Esophagus squamous epithelium (tissue), 5 donors: ENCODE data around the gene SEMA5B. TPM values are rescaled to one million over a fixed set of nuclear protein-coding genes. Genes with fewer than 3 reads are reported as not detected.

Source experiments
- DNase-seq: peaks from one replicate; lab custom pipeline; 2025; lab: John Stamatoyannopoulos, UW
- H3K27ac ChIP-seq, 4 donors: fragments of 200-600 bp; sonication (generic); one replicate each; pipeline ENCODE4 v1.5.1; 2016 to 2019; ENCODE audit warnings: mild to moderate bottlenecking in 1 of 4
- H3K27me3 ChIP-seq, 4 donors: fragments of 200-600 bp; sonication (generic); 1 replicate in 3 of 4; 2 replicates in 1 of 4; pipeline versions ENCODE4 v1.5.1 to v1.6.0; 2017 to 2021; ENCODE audit warnings: antibody characterized with exemption in 1 of 4
- H3K36me3 ChIP-seq, 3 donors: fragments of 200-600 bp; sonication (generic); one replicate each; pipeline ENCODE4 v1.5.1; 2016 to 2019
- H3K4me1 ChIP-seq, 3 donors: fragments of 200-600 bp; sonication (generic); one replicate each; pipeline ENCODE4 v1.5.1; 2017 to 2019
- H3K4me3 ChIP-seq, 4 donors: fragments of 200-600 bp; sonication (generic); 1 replicate in 3 of 4; 2 replicates in 1 of 4; pipeline ENCODE4 v1.5.1; 2016 to 2019; ENCODE audit warnings: mild to moderate bottlenecking in 2 of 4, moderate library complexity in 1 of 4
- H3K9me3 ChIP-seq, 3 donors: fragments of 200-600 bp; sonication (generic); one replicate each; pipeline ENCODE4 v1.5.1; 2016 to 2019
- CTCF ChIP-seq, 6 experiments: fragments of 450-650 bp in 4 of 6; fragments of 200-600 bp in 2 of 6; sonication (generic) in 2 of 6; IDR thresholded peaks; one replicate each; pipeline ENCODE4 v1.5.1; 2016 to 2019; ENCODE audit warnings: antibody characterized with exemption in 6 of 6, mild to moderate bottlenecking in 4 of 6, moderate library complexity in 4 of 6
- POLR2A ChIP-seq, 4 donors: fragments of 450-650 bp; IDR thresholded peaks; one replicate each; pipeline ENCODE4 v1.6.1; 2017; ENCODE audit warnings: antibody characterized with exemption in 4 of 4, mild to moderate bottlenecking in 4 of 4, moderate library complexity in 3 of 4
- WGBS, 2 donors: methylation state at CpG; one replicate each; pipeline ENCODE4 v1.1.5; 2018; 5-methylcytosine and 5-hydroxymethylcytosine counted together
- intact Hi-C: fragments of 100-400 bp; cut with DNase I; formaldehyde crosslinking; loops from one replicate; pipeline ENCODE4 v1.15.0; 2022
- total RNA-seq, 4 donors: library from RNA; depleted of rRNA; stranded (reverse); fragments of >200 nt; gene quantifications; one replicate each; pipeline ENCODE4 v1.1.0, GENCODE V29; 2016
- donor health status: DM: yes; HTN: yes; CAD: no.

The SEMA5B gene
- total RNA-seq, 4 donors from 2014 or later: 0.13 to 0.21 (median 0.19) TPM; not detected in 1

DNA sequence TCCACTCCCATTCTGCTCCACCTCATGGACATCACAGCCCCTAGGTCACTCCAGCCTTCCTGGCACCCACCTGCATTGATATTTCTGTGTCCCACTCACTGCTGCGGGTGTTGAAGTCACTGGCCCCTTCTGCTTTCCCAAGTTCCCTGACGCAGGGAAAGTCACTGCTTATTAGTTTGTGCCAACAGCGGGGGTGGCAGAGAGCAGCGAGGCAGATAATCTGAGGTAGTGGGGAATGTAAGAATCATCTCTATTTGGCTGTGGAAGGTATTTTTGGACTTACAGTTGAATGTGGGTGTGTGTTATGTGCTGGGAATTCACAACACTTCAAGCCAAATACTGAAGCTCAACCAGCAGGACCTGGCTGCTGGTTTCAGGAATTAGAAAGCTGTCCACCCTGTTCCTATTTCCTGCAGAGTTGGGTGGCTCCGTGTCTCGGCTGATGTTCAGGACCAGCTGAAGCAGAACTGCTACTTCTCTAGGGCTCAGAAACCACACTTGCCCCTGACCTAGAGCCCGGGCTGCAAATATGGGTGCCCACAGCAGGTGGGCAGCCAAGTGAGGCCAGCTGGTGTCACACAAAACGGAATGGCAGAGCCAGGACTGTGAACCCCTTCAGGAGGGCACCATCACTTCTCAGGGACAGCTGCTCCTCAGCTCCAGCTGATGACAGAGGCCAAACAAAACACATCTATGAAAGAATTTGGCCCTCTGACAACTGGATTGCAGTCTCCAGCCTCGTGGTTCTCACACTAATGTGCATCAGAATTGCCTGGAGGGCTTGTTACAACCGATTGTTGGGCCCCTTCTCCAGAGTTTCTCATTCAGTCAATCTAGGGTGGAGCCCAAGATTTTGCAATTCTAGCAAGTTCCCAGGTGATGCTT, 57.7 kb downstream of the SEMA5B start:
- Histone ChIP-seq H3K36me3 (no peaks in the 10 kb centered on the region), H3K4me3 (no peak overlapping the region), H3K4me1 (peaks cover under 1 to 21% (median 12%) of the 10 kb centered on the region in 3 donors), H3K27ac (no peak overlapping the region), H3K9me3 (no peaks in the 10 kb centered on the region), H3K27me3 (no peaks in the 10 kb centered on the region)
- no peak for DNase-seq
- TF ChIP-seq CTCF (IDR thresholded peaks at IDR 0.05) (no peak), POLR2A (IDR thresholded peaks at IDR 0.05) (no peak)
- WGBS, 2 donors: 27 to 30% methylated on average over 5 to 6 of the region's 10 CpGs
- intact Hi-C loops: no loop called here

DNA sequence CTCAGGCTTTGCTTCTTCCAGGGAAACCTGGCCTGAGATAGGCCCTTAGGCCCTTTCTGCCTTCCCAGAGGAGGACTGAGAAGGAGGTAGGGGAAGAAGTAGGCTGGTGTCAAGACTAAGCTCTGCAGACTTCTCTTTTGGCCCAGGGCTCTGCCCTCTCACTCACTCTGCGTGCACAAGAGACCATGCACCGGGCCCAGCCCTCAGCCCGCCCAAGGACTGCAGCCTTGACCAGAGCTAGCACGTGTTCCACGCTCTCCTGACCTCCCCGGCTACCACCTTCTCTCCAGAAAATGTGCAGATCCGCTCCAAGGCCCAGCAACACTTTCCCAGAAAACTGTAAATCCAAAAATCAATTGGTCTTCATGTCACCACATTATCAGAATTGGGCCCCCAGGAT, 59.8 kb downstream of the SEMA5B start:
- H3K9me3 ChIP-seq: no peaks in the 10 kb centered on the region
- intact Hi-C loops: no loop called here
- DNase-seq: no peak
- no peak overlapping the region for H3K4me3 ChIP-seq
- 79 to 93% methylated on average over 2 to 3 of the region's 7 CpGs for WGBS, 2 donors
- TF ChIP-seq POLR2A (IDR thresholded peaks at IDR 0.05) (no peak), CTCF (IDR thresholded peaks at IDR 0.05) (no peak)
- H3K27ac ChIP-seq: no peak overlapping the region
- H3K36me3 ChIP-seq: no peaks in the 10 kb centered on the region
- peaks cover 5 to 13% (median 9%) of the 10 kb centered on the region in 3 donors for H3K4me1 ChIP-seq
- H3K27me3 ChIP-seq: peaks cover 0 to under 1% (median 0%) of the 10 kb centered on the region in 4 donors

DNA sequence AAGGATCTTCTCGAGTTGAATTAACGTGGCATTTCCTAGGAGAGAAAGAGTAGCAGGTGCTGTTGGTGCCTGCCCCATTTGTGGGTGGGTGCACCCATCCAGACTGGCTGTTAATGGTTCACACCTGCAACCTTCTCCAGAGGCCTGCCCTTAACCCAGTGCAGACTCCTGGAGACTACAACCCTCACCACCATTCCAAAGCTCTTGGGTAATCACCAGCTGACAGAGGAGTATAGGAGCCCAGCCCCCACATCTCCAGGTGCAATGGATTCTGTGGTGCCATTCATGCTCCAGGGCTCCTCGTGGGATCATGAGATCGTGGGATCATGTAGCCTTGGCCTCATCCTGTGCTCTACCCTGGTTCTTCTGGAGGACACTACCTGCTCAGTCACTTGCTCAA, 60.2 kb downstream of the SEMA5B start:
- Histone ChIP-seq H3K36me3 (no peaks in the 10 kb centered on the region), H3K9me3 (no peaks in the 10 kb centered on the region), H3K27ac (no peak overlapping the region), H3K27me3 (peaks cover 0 to 3% (median 0%) of the 10 kb centered on the region in 4 donors), H3K4me1 (peaks cover 5 to 13% (median 9%) of the 10 kb centered on the region in 3 donors), H3K4me3 (no peak overlapping the region)
- no peak for DNase-seq
- intact Hi-C loops: no loop called here
- TF ChIP-seq CTCF (IDR thresholded peaks at IDR 0.05) (no peak), POLR2A (IDR thresholded peaks at IDR 0.05) (no peak)
- WGBS, 2 donors: 84 to 89% methylated on average over 4 of the region's 4 CpGs

DNA sequence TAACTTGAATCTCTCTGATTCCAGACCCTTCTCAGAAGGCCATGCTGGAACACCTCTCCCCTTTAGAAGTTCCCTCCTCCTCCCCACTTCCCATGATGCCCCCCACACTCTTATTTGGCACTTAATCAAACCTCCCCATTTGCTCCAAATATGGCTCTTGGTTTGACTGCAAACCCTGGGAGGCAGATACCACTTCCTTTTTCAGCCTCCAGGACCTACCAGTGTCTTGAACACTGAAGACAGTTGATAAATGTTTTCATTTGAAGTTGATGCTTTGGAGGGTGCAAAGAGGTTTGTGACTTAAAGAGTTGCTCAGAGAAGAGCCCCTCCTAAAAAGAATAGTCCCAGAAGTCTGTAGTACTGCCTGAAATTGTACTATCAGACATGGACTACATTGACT, 61.5 kb downstream of the SEMA5B start:
- Histone ChIP-seq H3K4me1 (peaks cover 5 to 13% (median 9%) of the 10 kb centered on the region in 3 donors), H3K27ac (no peak overlapping the region), H3K9me3 (no peaks in the 10 kb centered on the region), H3K4me3 (no peak overlapping the region), H3K36me3 (no peaks in the 10 kb centered on the region), H3K27me3 (peaks cover 0 to 3% (median 0%) of the 10 kb centered on the region in 4 donors)
- no peak for DNase-seq
- intact Hi-C loops: no loop called here
- TF ChIP-seq CTCF (IDR thresholded peaks at IDR 0.05) (no peak), POLR2A (IDR thresholded peaks at IDR 0.05) (no peak)

- intact Hi-C loops: no loop called here
- DNase-seq: no peak
- Histone ChIP-seq H3K4me1 (peaks cover 3 to 6% (median 5%) of the 10 kb centered on the region in 3 donors), H3K27me3 (peaks cover 0 to 3% (median 0%) of the 10 kb centered on the region in 4 donors), H3K27ac (no peak overlapping the region), H3K36me3 (no peaks in the 10 kb centered on the region), H3K4me3 (no peak overlapping the region), H3K9me3 (no peaks in the 10 kb centered on the region)
- WGBS, 2 donors: 39 to 46% methylated on average over 2 of the region's 2 CpGs
- TF ChIP-seq CTCF (IDR thresholded peaks at IDR 0.05) (no peak), POLR2A (IDR thresholded peaks at IDR 0.05) (no peak)
Observed at GRCh38 chr3:122964811-122965210, 62.8 kb downstream of the SEMA5B start.
